ENCODE results near the gene CHAT.

GRCh38 chr10:49652421-49653272, 38.8 kb downstream of the CHAT start:
- TF ChIP-seq CTCF (IDR thresholded peaks at IDR 0.05), result no peak
- no peak for TF ChIP-seq EP300 (IDR thresholded peaks at IDR 0.05)
- no peak for TF ChIP-seq POLR2A (IDR thresholded peaks at IDR 0.05)

Data from tibial nerve (tissue), 4 donors.